ENCODE measurements around the gene ARHGEF5. TPM values are rescaled to one million over a fixed set of nuclear protein-coding genes. Genes with fewer than 3 reads are reported as not detected.

ARHGEF5 gene
- polyA plus RNA-seq, 1 of the 3 experiments (the other 2 are of a cell fraction) = 0.07 TPM

DNA sequence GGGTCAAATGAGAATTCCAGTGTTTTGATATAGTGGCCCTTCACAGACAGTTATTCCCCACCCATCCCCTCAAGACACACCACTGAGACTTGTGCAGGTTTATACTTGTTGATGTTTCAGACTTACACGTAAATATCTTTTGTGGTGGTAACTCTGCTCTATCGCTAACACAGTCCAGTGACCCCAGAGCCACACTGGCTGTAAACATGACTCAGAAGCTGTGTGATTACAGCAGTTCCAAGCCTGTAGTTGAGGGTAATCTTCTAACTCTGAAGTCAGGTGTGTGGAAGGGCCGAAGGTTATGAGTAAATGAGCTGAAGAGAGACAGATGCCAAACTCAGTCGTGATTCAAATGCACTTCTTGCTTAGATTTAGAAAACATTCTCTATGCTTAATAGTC lies 28.9 kb downstream of the ARHGEF5 start (continued):
- no peak for TF ChIP-seq USF2 (IDR thresholded peaks at IDR 0.05; ENCODE audit: borderline replicate concordance, low read depth, low read length)
- no peak for TF ChIP-seq TCF12 (IDR thresholded peaks at IDR 0.05)

GRCh38 chr7:144384555-144385245 lies 29.5 kb downstream of the ARHGEF5 start:
- H3K27ac ChIP-seq (ENCODE audit: low read depth in 2 of 2, low read length in 1 of 2) = no peak overlapping the region
- no peaks in the 10 kb centered on the region for H3K9me3 ChIP-seq
- no peaks in the 10 kb centered on the region for H3K36me3 ChIP-seq (replicated peaks in 1 of 2; ENCODE audit: control insufficient read depth in 1 of 2, insufficient read depth in 2 of 2, low read length in 1 of 2)
- ChIA-PET POLR2A (no interaction called here), CTCF (interaction anchor here (8.6 kb wide), 1 partner anchor 8 kb away, joined by 48 read pairs; no protein-coding TSS in a partner anchor)
- no peak overlapping the region for H3K9ac ChIP-seq
- no peak overlapping the region for H2AFZ ChIP-seq (ENCODE audit: low read depth)
- TF ChIP-seq FOXM1 (IDR thresholded peaks at IDR 0.05; ENCODE audit: low read depth) (no peak), NRF1 (IDR thresholded peaks at IDR 0.05; ENCODE audit: low read depth, low read length) (no peak), TCF12 (IDR thresholded peaks at IDR 0.05) (no peak), FOSL2 (IDR thresholded peaks at IDR 0.05; ENCODE audit: borderline replicate concordance, low read depth) (peak; percentile 53), NFIC (IDR thresholded peaks at IDR 0.05; ENCODE audit: borderline replicate concordance) (no peak), JUND (IDR thresholded peaks at IDR 0.05) (peak; percentile 43; the same call in 1 of the 2 replicates), YY1 (IDR thresholded peaks at IDR 0.05; ENCODE audit: low read depth) (no peak), GABPA (IDR thresholded peaks at IDR 0.05; ENCODE audit: low read depth) (no peak), EP300 (IDR thresholded peaks at IDR 0.05; ENCODE audit: borderline replicate concordance in 1 of 2, low read depth in 1 of 2, low read length in 1 of 2) (no peak)
- TF ChIP-seq, protein P1, sequence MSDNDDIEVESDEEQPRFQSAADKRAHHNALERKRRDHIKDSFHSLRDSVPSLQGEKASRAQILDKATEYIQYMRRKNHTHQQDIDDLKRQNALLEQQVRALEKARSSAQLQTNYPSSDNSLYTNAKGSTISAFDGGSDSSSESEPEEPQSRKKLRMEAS (IDR thresholded peaks at IDR 0.05; ENCODE audit: low read depth) = no peak
- H3F3A ChIP-seq (replicated peaks; ENCODE audit: insufficient read depth) = no peaks in the 10 kb centered on the region
- no peaks in the 10 kb centered on the region for H3K4me1 ChIP-seq (ENCODE audit: control insufficient read depth in 1 of 2, insufficient read depth in 2 of 2, low read depth in 1 of 2, low read length in 1 of 2)
- H4K20me1 ChIP-seq (ENCODE audit: insufficient read depth) = no peaks in the 10 kb centered on the region
- H3K4me2 ChIP-seq = 0 out of 2 replicates have a peak overlapping the region, but pooled peaks have one; percentile 45
- no peaks in the 10 kb centered on the region; the same call in 1 of the 2 replicates for H3K27me3 ChIP-seq (ENCODE audit: insufficient read depth)
- 19% methylated on average over 12 of the region's 12 CpGs for WGBS (ENCODE audit: low lambda C conversion rate)
- peak overlapping the region in 1 of 2 experiments; percentile 12; a peak in 1 of 4 replicates for H3K4me3 ChIP-seq (ENCODE audit: low read depth in 2 of 2, low read length in 1 of 2)
- H3K79me2 ChIP-seq (ENCODE audit: insufficient read depth) = no peaks in the 10 kb centered on the region
- no peaks in the 10 kb centered on the region for H3K9me2 ChIP-seq
- DNase-seq = no peak

GRCh38 chr7:144386741-144387140 lies 31.5 kb downstream of the ARHGEF5 start:
- Histone ChIP-seq H3K79me2 (ENCODE audit: insufficient read depth) (no peaks in the 10 kb centered on the region), H3K27ac (ENCODE audit: low read depth in 2 of 2, low read length in 1 of 2) (no peak overlapping the region), H3K4me3 (ENCODE audit: low read depth in 2 of 2, low read length in 1 of 2) (no peak overlapping the region), H3K4me2 (no peak overlapping the region), H3K9me3 (no peaks in the 10 kb centered on the region), H2AFZ (ENCODE audit: low read depth) (no peak overlapping the region), H3K36me3 (replicated peaks in 1 of 2; ENCODE audit: control insufficient read depth in 1 of 2, insufficient read depth in 2 of 2, low read length in 1 of 2) (no peaks in the 10 kb centered on the region), H3K4me1 (ENCODE audit: control insufficient read depth in 1 of 2, insufficient read depth in 2 of 2, low read depth in 1 of 2, low read length in 1 of 2) (no peaks in the 10 kb centered on the region), H4K20me1 (ENCODE audit: insufficient read depth) (no peaks in the 10 kb centered on the region), H3K9ac (no peak overlapping the region), H3K27me3 (ENCODE audit: insufficient read depth) (no peaks in the 10 kb centered on the region; the same call in 1 of the 2 replicates), H3K9me2 (no peaks in the 10 kb centered on the region), H3F3A (replicated peaks; ENCODE audit: insufficient read depth) (no peaks in the 10 kb centered on the region)
- ChIA-PET CTCF (no interaction called here), POLR2A (no interaction called here)
- TF ChIP-seq FOXJ3 (CRISPR knock-in tag; IDR thresholded peaks at IDR 0.05) (no peak), SIN3A (IDR thresholded peaks at IDR 0.05; ENCODE audit: borderline replicate concordance, low read depth, low read length) (no peak), TCF12 (IDR thresholded peaks at IDR 0.05) (no peak), RFX5 (IDR thresholded peaks at IDR 0.05; ENCODE audit: low read length) (no peak), MEF2A (IDR thresholded peaks at IDR 0.05; ENCODE audit: borderline replicate concordance, low read depth) (no peak), ZBTB33 (IDR thresholded peaks at IDR 0.05; ENCODE audit: borderline replicate concordance, low read depth) (no peak), EP300 (IDR thresholded peaks at IDR 0.05; ENCODE audit: borderline replicate concordance in 1 of 2, low read depth in 1 of 2, low read length in 1 of 2) (no peak), NRF1 (IDR thresholded peaks at IDR 0.05; ENCODE audit: low read depth, low read length) (no peak), EZH2phosphoT487 (IDR thresholded peaks at IDR 0.05; ENCODE audit: borderline replicate concordance, low read depth) (no peak)
- TF ChIP-seq, protein P2, sequence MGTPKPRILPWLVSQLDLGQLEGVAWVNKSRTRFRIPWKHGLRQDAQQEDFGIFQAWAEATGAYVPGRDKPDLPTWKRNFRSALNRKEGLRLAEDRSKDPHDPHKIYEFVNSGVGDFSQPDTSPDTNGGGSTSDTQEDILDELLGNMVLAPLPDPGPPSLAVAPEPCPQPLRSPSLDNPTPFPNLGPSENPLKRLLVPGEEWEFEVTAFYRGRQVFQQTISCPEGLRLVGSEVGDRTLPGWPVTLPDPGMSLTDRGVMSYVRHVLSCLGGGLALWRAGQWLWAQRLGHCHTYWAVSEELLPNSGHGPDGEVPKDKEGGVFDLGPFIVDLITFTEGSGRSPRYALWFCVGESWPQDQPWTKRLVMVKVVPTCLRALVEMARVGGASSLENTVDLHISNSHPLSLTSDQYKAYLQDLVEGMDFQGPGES (IDR thresholded peaks at IDR 0.05; ENCODE audit: low read depth, low read length) = no peak
- DNase-seq = no peak
